Liver (tissue), 9 donors: Measurements from ENCODE around the gene CEP128. TPM values are rescaled to one million over a fixed set of nuclear protein-coding genes. Genes with fewer than 3 reads are reported as not detected.

Source experiments
- DNase-seq: peaks from one replicate; pipeline ENCODE4 v3.0.0-alpha.2; 2017; ENCODE audit warnings: low spot score
- H3K27ac ChIP-seq, 2 donors: one replicate each; pipeline ENCODE4 v1.7.0; 2013; ENCODE audit warnings: inconsistent platforms in 2 of 2, low read length in 2 of 2, control low read depth in 1 of 2, low read depth in 1 of 2, mild to moderate bottlenecking in 1 of 2
- H3K27me3 ChIP-seq, 4 donors: one replicate each; pipeline versions ENCODE4 v1.6.1 to v1.7.0; 2013; ENCODE audit warnings: low read length in 3 of 4, inconsistent platforms in 1 of 4, mild to moderate bottlenecking in 1 of 4, moderate library complexity in 1 of 4; ENCODE audit not compliant: control insufficient read depth in 4 of 4, insufficient read depth in 4 of 4
- H3K36me3 ChIP-seq, 4 donors: one replicate each; pipeline versions ENCODE4 v1.6.1 to v1.7.0; 2013; ENCODE audit warnings: low read length in 3 of 4, mild to moderate bottlenecking in 3 of 4, low read depth in 1 of 4, moderate library complexity in 1 of 4; ENCODE audit not compliant: control insufficient read depth in 4 of 4, insufficient read depth in 3 of 4
- H3K4me1 ChIP-seq, 4 donors: one replicate each; pipeline versions ENCODE4 v1.6.1 to v1.7.0; 2013; ENCODE audit warnings: low read length in 3 of 4, mild to moderate bottlenecking in 3 of 4, moderate library complexity in 1 of 4; ENCODE audit not compliant: control insufficient read depth in 4 of 4, insufficient read depth in 4 of 4
- H3K4me3 ChIP-seq, 3 donors: one replicate each; pipeline versions ENCODE4 v1.6.1 to v1.7.0; 2013; ENCODE audit warnings: low read length in 3 of 3, control low read depth in 1 of 3, low read depth in 1 of 3, mild to moderate bottlenecking in 1 of 3
- H3K9ac ChIP-seq, 2 donors: one replicate each; pipeline ENCODE4 v1.7.0; 2013; ENCODE audit warnings: low read length in 2 of 2, mild to moderate bottlenecking in 2 of 2, moderate library complexity in 2 of 2, control low read depth in 1 of 2, low read depth in 1 of 2
- H3K9me3 ChIP-seq, 4 donors: one replicate each; pipeline versions ENCODE4 v1.6.1 to v1.7.0; 2013; ENCODE audit warnings: low read length in 3 of 4; ENCODE audit not compliant: control insufficient read depth in 4 of 4
- EGR1 ChIP-seq, 2 donors: IDR thresholded peaks; 2 replicates each; pipeline ENCODE4 v1.6.1; 2016 to 2018; ENCODE audit warnings: antibody characterized with exemption in 2 of 2, low read depth in 2 of 2
- FOXA2 ChIP-seq: IDR thresholded peaks from 2 replicates; pipeline ENCODE4 v1.6.1; 2016; ENCODE audit warnings: antibody characterized with exemption
- GABPA ChIP-seq, 2 donors: IDR thresholded peaks in 1 of 2; conservative IDR thresholded peaks in 1 of 2; 2 replicates each; pipeline ENCODE4 v1.6.1; 2016; ENCODE audit warnings: antibody characterized with exemption in 2 of 2, mild to moderate bottlenecking in 1 of 2, moderate library complexity in 1 of 2
- HNF4A ChIP-seq, 2 donors: conservative IDR thresholded peaks; 2 replicates each; pipeline ENCODE4 v1.6.1; 2016; ENCODE audit warnings: antibody characterized with exemption in 2 of 2, mild to moderate bottlenecking in 2 of 2
- HNF4G ChIP-seq: IDR thresholded peaks from 2 replicates; pipeline ENCODE4 v1.6.1; 2016; ENCODE audit warnings: antibody characterized with exemption
- JUND ChIP-seq, 2 donors: IDR thresholded peaks; 2 replicates each; pipeline ENCODE4 v1.6.1; 2016; ENCODE audit warnings: antibody characterized with exemption in 2 of 2
- RAD21 ChIP-seq, 2 donors: IDR thresholded peaks; 2 replicates each; pipeline ENCODE4 v1.6.1; 2016; ENCODE audit warnings: antibody characterized with exemption in 2 of 2, mild to moderate bottlenecking in 2 of 2
- RXRA ChIP-seq, 2 donors: IDR thresholded peaks; 2 replicates each; pipeline ENCODE4 v1.6.1; 2017 to 2018; ENCODE audit warnings: antibody characterized with exemption in 2 of 2, mild to moderate bottlenecking in 1 of 2
- TAF1 ChIP-seq: conservative IDR thresholded peaks from 2 replicates; pipeline ENCODE4 v1.6.1; 2016; ENCODE audit warnings: antibody characterized with exemption, mild to moderate bottlenecking
- YY1 ChIP-seq: IDR thresholded peaks from 2 replicates; pipeline ENCODE4 v1.6.1; 2016; ENCODE audit warnings: antibody characterized with exemption, mild to moderate bottlenecking
- WGBS: extraction: QIAGEN DNeasy Blood & Tissue Kit; methylation state at CpG from one replicate; pipeline ENCODE4 v1.1.7; 2013; 5-methylcytosine and 5-hydroxymethylcytosine counted together
- polyA plus RNA-seq, 2 donors: library from polyadenylated mRNA; stranded (reverse) in 1 of 2; unstranded in 1 of 2; fragments of 200-250 nt in 1 of 2; fragments of >200 nt in 1 of 2; fragmentation: Nextera tagmentation in 1 of 2; extraction: Ambion mirVana in 1 of 2; gene quantifications; one replicate each; pipeline versions ENCODE4 v1.2.1 to v1.2.3, GENCODE V29; 2013 to 2015
- total RNA-seq, 2 donors: library from RNA; depleted of rRNA; stranded (reverse); fragments of >200 nt; gene quantifications; one replicate each; pipeline ENCODE4 v1.2.3, GENCODE V29; 2014
- TF ChIP-seq, protein P1 (sequence below): IDR thresholded peaks from 2 replicates; pipeline ENCODE4 v1.6.1; 2016; ENCODE audit warnings: antibody characterized with exemption
- TF ChIP-seq, protein P2 (sequence below): IDR thresholded peaks from 2 replicates; pipeline ENCODE4 v1.6.1; 2016; ENCODE audit warnings: antibody characterized with exemption
- TF ChIP-seq, protein P3 (sequence below): IDR thresholded peaks from 2 replicates; pipeline ENCODE4 v1.6.1; 2016; ENCODE audit warnings: antibody characterized with exemption
- TF ChIP-seq, protein P4 (sequence below): fragments of 150-350 bp; IDR thresholded peaks from 2 replicates; pipeline ENCODE4 v1.5.1; 2017; ENCODE audit warnings: improper control_type of control experiment, low read depth, low read length; ENCODE audit not compliant: missing input control
- TF ChIP-seq, protein P5 (sequence below): IDR thresholded peaks from 2 replicates; pipeline ENCODE4 v1.6.1; 2016; ENCODE audit warnings: antibody characterized with exemption, mild to moderate bottlenecking
- donor health status: healthy.
- donor health status: healthy.
- donor health status: healthy.
- donor health status: healthy.
- donor health status: healthy.

The CEP128 gene
- total and polyA plus RNA-seq, 4 donors, result 0.27 to 3.8 (median 1.4) TPM

DNA sequence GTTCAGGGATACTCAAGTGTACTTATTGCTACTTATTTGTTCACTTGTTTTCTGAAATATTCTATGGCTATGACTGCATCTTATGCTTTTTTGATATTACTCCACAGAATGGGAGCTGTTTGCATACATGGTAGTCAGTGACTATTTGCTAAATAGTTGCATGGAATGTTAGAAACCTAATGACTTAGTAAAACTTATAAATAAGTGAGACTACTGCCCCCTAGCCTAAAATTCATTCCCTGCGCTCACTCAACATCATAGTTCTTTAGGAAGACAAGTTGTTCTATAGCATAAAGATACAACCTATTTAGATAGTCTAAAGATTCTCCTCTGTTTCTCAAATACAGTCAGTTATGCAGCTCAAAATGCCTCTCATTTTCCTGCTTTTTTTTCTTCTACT, 305.5 kb downstream of the CEP128 start:
- H3K4me3 ChIP-seq, result no peak overlapping the region
- no peaks in the 10 kb centered on the region for H3K9me3 ChIP-seq
- no peaks in the 10 kb centered on the region for H3K36me3 ChIP-seq
- no peak overlapping the region for H3K27ac ChIP-seq
- no peak overlapping the region for H3K9ac ChIP-seq
- H3K27me3 ChIP-seq, result no peaks in the 10 kb centered on the region
- WGBS, result 93% methylated on average over 1 of the region's 1 CpG
- no peak for DNase-seq
- no peaks in the 10 kb centered on the region for H3K4me1 ChIP-seq
- TF ChIP-seq, protein P1, sequence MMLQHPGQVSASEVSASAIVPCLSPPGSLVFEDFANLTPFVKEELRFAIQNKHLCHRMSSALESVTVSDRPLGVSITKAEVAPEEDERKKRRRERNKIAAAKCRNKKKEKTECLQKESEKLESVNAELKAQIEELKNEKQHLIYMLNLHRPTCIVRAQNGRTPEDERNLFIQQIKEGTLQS, result no peak
- TF ChIP-seq EGR1 (IDR thresholded peaks at IDR 0.05; ENCODE audit: low read depth in 2 of 2), result no peak
- TF ChIP-seq RAD21 (IDR thresholded peaks at IDR 0.05), result no peak
- TF ChIP-seq, protein P2, sequence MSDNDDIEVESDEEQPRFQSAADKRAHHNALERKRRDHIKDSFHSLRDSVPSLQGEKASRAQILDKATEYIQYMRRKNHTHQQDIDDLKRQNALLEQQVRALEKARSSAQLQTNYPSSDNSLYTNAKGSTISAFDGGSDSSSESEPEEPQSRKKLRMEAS, result no peak
- no peak for TF ChIP-seq YY1
- TF ChIP-seq, protein P3, sequence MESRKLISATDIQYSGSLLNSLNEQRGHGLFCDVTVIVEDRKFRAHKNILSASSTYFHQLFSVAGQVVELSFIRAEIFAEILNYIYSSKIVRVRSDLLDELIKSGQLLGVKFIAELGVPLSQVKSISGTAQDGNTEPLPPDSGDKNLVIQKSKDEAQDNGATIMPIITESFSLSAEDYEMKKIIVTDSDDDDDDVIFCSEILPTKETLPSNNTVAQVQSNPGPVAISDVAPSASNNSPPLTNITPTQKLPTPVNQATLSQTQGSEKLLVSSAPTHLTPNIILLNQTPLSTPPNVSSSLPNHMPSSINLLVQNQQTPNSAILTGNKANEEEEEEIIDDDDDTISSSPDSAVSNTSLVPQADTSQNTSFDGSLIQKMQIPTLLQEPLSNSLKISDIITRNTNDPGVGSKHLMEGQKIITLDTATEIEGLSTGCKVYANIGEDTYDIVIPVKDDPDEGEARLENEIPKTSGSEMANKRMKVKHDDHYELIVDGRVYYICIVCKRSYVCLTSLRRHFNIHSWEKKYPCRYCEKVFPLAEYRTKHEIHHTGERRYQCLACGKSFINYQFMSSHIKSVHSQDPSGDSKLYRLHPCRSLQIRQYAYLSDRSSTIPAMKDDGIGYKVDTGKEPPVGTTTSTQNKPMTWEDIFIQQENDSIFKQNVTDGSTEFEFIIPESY, result no peak
- TF ChIP-seq, protein P4, sequence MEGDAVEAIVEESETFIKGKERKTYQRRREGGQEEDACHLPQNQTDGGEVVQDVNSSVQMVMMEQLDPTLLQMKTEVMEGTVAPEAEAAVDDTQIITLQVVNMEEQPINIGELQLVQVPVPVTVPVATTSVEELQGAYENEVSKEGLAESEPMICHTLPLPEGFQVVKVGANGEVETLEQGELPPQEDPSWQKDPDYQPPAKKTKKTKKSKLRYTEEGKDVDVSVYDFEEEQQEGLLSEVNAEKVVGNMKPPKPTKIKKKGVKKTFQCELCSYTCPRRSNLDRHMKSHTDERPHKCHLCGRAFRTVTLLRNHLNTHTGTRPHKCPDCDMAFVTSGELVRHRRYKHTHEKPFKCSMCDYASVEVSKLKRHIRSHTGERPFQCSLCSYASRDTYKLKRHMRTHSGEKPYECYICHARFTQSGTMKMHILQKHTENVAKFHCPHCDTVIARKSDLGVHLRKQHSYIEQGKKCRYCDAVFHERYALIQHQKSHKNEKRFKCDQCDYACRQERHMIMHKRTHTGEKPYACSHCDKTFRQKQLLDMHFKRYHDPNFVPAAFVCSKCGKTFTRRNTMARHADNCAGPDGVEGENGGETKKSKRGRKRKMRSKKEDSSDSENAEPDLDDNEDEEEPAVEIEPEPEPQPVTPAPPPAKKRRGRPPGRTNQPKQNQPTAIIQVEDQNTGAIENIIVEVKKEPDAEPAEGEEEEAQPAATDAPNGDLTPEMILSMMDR, result no peak
- no peak for TF ChIP-seq JUND (IDR thresholded peaks at IDR 0.05)

DNA sequence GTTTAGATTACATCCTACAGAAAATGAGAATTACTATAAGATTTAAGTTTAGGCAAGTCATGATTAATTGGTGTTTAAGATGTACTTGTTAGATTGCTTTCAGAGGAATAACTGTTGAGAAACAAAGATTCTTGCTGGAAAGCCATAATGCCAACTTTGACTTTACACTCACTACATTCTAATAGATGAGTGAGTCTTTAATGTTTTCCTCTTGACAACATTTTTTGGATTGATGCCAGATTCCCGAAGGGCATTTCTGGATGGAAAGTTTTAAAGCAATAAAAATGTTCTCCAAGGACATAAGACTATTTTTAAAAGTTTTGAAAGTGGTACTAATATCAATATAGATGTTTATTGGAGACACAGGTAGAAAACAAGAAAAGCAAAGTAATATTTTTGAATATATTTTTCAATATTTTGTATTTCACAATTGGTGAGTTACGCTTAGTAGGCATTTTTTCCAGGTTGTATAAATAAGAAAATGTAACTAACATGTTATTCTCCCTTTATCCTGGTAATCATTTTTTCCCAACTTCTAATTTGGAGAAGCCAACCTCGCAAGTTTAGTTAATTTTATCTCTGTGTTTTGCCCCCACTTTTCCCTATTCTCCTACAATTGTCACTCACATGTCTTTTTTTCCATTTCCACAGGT, 307.3 kb downstream of the CEP128 start:
- H3K27me3 ChIP-seq, result no peaks in the 10 kb centered on the region
- no peak for DNase-seq
- no peak overlapping the region for H3K4me3 ChIP-seq
- no peak overlapping the region for H3K9ac ChIP-seq
- H3K27ac ChIP-seq, result no peak overlapping the region
- WGBS, result 86% methylated on average over 3 of the region's 3 CpGs
- H3K4me1 ChIP-seq, result no peaks in the 10 kb centered on the region
- H3K9me3 ChIP-seq, result no peaks in the 10 kb centered on the region
- H3K36me3 ChIP-seq, result no peaks in the 10 kb centered on the region
- no peak for TF ChIP-seq JUND (IDR thresholded peaks at IDR 0.05)
- TF ChIP-seq, protein P3, result no peak
- TF ChIP-seq, protein P2, result no peak
- TF ChIP-seq HNF4G, result no peak
- TF ChIP-seq RAD21 (IDR thresholded peaks at IDR 0.05), result no peak
- TF ChIP-seq, protein P1, result no peak
- no peak for TF ChIP-seq HNF4A (conservative IDR thresholded peaks at IDR 0.05)
- no peak for TF ChIP-seq YY1
- no peak for TF ChIP-seq EGR1 (IDR thresholded peaks at IDR 0.05; ENCODE audit: low read depth in 2 of 2)
- no peak for TF ChIP-seq GABPA (IDR thresholded peaks at IDR 0.05 in 1 of 2, conservative IDR thresholded peaks at IDR 0.05 in 1 of 2)
- no peak for TF ChIP-seq TAF1
- no peak for TF ChIP-seq RXRA (IDR thresholded peaks at IDR 0.05)
- no peak for TF ChIP-seq FOXA2
- TF ChIP-seq, protein P5, sequence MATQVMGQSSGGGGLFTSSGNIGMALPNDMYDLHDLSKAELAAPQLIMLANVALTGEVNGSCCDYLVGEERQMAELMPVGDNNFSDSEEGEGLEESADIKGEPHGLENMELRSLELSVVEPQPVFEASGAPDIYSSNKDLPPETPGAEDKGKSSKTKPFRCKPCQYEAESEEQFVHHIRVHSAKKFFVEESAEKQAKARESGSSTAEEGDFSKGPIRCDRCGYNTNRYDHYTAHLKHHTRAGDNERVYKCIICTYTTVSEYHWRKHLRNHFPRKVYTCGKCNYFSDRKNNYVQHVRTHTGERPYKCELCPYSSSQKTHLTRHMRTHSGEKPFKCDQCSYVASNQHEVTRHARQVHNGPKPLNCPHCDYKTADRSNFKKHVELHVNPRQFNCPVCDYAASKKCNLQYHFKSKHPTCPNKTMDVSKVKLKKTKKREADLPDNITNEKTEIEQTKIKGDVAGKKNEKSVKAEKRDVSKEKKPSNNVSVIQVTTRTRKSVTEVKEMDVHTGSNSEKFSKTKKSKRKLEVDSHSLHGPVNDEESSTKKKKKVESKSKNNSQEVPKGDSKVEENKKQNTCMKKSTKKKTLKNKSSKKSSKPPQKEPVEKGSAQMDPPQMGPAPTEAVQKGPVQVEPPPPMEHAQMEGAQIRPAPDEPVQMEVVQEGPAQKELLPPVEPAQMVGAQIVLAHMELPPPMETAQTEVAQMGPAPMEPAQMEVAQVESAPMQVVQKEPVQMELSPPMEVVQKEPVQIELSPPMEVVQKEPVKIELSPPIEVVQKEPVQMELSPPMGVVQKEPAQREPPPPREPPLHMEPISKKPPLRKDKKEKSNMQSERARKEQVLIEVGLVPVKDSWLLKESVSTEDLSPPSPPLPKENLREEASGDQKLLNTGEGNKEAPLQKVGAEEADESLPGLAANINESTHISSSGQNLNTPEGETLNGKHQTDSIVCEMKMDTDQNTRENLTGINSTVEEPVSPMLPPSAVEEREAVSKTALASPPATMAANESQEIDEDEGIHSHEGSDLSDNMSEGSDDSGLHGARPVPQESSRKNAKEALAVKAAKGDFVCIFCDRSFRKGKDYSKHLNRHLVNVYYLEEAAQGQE, result no peak
